GM12874 (cell line): ENCODE data around the gene GALNT8.

Experiments used
- TF ChIP-seq, protein P1 (sequence below): IDR thresholded peaks from 2 replicates; pipeline ENCODE4 v1.5.1; 2011; ENCODE audit warnings: low read depth, mild to moderate bottlenecking, control low read depth, low read length, moderate library complexity; ENCODE audit not compliant: insufficient read depth

GALNT8 gene, protein sequence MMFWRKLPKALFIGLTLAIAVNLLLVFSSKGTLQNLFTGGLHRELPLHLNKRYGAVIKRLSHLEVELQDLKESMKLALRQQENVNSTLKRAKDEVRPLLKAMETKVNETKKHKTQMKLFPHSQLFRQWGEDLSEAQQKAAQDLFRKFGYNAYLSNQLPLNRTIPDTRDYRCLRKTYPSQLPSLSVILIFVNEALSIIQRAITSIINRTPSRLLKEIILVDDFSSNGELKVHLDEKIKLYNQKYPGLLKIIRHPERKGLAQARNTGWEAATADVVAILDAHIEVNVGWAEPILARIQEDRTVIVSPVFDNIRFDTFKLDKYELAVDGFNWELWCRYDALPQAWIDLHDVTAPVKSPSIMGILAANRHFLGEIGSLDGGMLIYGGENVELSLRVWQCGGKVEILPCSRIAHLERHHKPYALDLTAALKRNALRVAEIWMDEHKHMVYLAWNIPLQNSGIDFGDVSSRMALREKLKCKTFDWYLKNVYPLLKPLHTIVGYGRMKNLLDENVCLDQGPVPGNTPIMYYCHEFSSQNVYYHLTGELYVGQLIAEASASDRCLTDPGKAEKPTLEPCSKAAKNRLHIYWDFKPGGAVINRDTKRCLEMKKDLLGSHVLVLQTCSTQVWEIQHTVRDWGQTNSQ

DNA sequence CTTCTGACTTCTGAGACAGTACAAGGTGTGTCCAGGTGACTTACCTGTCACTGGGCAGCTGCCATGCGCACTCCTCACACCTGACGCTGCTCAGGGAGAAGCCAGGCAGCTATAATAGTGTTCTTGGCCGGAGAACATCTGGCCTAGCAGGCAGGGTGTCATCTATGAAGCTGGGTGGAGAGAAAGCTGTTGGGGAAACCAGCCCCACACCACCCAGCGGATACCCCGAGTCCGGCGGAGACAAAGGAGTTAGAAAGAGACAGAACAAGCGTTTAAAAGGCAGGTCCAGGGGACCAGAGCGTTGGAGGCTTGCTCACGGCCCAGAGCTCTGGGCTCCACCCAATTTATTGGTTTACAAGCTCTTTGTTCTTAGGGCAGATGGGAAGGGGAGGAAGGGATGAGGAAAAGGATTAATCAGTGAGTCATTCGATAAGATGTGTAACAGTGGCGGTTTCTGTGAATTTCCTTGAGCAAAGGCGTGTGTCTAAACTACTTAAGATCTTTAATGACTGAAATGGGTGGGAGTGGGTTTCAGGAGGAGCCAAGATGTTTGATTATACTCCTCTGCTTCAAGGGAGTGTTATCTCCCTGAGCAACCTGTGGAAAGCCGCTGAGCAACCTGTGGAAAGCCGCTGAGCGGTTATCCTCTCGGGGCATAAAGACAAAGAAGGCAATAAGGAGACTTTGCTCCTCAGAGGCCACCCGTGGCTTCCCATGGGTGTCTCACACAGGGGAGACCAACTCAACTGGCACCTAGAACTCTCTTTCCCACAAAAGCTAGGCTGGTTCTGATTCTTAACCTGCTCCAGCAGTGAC, at the start of gene GALNT8:
Gene GALNT8, plus strand, starts transcription at position 580 of the 816 bp plus-strand sequence. CDS start 278 bp downstream, outside the sequence.
- TF ChIP-seq, protein P1, sequence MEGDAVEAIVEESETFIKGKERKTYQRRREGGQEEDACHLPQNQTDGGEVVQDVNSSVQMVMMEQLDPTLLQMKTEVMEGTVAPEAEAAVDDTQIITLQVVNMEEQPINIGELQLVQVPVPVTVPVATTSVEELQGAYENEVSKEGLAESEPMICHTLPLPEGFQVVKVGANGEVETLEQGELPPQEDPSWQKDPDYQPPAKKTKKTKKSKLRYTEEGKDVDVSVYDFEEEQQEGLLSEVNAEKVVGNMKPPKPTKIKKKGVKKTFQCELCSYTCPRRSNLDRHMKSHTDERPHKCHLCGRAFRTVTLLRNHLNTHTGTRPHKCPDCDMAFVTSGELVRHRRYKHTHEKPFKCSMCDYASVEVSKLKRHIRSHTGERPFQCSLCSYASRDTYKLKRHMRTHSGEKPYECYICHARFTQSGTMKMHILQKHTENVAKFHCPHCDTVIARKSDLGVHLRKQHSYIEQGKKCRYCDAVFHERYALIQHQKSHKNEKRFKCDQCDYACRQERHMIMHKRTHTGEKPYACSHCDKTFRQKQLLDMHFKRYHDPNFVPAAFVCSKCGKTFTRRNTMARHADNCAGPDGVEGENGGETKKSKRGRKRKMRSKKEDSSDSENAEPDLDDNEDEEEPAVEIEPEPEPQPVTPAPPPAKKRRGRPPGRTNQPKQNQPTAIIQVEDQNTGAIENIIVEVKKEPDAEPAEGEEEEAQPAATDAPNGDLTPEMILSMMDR: no peak

DNA sequence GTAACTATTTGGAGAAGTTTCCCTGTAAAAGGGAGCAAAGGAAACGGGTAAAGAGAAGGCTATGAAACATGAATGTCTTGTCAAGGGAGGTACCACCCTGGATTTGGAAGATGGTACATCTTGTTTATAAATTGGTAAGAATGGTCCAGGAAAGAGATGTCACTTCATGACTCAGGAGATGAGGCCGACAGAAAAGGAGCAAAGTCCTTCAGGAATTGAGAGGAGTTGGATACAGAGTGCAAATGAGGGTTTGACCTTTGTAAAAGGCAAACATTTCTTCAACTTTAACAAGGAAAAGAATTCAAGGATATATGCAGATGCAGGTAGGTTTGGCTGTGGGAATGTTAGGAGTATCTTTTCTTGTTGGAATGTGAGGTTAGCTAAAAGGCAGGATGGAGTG, 40.5 kb upstream of the GALNT8 start:
- TF ChIP-seq, protein P1: no peak

DNA sequence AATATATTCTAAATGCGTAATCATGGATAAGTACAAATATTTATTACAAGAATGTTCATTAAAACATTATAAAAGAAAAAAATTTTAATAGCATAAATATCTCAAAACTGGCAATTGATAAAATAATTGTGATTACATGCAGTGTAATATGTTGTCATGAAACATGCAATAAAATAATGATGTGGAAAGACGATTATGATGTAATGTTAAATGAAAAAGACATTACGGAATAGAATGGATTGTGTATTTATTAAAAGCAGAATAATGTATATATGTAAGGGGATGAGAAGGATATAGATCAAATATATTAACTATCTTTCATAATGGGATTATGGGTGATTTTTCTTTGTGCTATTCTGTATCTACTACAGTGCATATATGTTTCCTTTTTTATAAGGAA, 38.5 kb upstream of the GALNT8 start:
- TF ChIP-seq, protein P1: no peak

DNA sequence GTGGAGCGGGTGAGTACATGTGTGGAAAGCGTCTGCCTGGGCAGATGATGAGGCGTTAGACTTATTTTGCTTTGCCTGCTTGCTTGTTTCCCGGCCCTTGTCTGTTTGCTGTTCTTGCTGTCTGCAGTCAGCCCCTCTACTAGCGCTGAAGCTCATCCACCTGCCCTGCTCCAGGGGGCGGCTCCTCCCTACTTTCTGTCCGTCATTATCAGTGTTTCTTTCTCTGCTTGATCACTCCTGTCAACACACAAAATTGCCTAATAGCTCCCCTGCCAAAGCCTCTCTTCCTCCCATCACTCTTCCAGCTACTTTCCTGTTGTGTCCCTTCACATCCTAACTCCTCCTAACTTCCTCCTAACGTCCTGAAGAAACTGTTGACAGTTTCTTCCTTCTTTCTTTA, 34.9 kb upstream of the GALNT8 start:
- TF ChIP-seq, protein P1: no peak

DNA sequence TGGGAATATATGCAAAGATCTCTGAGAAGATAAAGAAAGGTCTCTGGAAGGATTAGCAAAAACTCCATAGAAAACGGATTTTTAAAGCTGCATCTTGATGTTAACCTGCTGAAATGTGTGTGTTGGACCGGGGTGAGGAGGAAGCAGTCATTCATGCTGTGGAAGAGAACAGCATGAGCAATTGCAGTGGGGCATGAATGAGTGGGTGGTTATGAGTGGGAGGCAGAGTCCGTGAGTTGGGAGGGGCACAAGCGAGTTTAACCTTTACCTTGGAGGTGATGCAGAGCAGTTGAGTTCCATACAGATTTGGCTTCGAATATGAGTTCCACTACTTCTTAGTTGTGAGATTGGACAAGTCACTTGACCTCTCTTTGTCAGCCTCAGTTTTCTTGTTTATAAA, 29.4 kb upstream of the GALNT8 start:
- TF ChIP-seq, protein P1: no peak

DNA sequence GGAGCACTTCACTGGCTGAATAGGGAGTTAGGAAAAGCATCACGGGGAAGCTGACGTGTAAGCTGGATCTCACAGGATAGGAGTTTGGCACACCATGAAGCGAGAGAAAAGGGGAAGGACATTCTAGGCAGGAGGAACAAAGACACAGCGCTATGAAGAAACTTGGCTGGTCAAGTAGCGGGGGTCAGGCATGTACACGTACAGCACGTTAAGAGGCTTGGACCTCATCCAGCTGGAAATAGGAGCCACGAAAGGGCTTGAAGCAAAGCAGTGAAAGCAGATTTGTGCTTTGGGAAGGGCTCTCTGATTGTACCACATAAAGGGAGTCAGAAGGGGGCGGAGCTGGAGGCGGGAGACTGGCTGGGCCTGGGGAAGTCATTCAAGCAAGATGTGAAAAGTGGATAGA, 19.6 kb upstream of the GALNT8 start:
- TF ChIP-seq, protein P1: no peak

DNA sequence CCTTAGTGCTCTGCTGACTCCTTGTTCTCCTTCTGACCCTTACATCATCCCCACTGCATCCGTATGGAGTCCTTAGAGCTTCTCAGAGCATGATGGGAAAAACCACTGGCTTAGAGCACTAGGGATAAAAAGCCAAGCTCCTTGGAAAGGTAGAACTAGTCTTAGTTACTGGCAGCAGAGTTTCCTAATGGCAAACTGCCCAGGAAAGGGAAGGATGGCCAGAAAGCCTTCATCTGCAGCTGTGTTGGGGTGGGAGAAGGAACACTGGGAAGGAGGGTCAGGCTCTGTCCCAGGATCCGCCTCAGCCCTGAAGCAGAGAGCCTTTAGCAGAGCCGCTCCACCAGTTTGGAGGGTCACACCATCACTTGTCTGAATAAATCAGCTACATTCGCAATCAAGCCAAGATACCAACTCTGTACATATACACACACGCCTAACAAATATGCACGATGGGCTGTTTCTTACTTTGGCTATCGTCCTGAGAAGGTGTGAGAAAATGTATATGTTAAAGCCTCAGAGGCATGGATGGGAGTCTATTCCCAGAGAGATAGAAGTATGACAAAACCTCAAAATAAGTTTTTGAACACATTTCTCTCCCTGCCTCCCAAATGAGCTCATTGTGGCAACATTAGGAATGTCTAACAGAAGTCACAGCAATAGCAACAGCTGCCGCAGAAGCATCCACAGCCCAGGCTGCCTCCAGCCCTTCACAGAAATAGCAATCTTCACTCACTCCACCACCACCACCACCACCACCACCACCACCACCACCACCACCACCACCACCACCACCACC, 18.6 kb upstream of the GALNT8 start:
- TF ChIP-seq, protein P1: no peak
